HG02870 (cell line): ENCODE measurements around the gene HPGDS.

Source experiments
- ATAC-seq: cut with Tn5 transposase; IDR thresholded peaks from one replicate; pipeline ENCODE4 v1.9.1; 2021; ENCODE audit warnings: mild to moderate bottlenecking, moderate library complexity; ENCODE audit not compliant: unreplicated experiment

Gene HPGDS

GRCh38 chr4:94262163-94263016 lies 80.2 kb downstream of the HPGDS start:
- ATAC-seq, result no peak

DNA sequence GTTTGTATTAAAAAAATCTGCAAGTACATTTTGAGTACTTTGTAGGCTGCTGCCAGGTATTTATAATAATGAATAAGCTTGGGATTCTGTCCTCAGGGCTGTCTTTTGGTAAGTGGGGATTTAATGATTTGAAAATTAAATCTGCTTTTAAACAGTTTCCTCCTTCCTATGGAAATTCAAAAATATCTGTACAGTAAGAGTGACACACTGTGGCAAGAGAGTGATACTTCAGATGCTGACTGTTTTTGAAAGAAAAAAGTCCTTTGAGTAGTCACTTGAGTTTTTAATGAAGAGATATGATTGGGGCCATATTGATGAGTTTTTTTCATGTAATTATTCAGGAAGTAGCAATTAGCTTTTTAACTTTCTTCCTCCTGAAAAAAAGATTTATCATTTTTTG lies 85.8 kb downstream of the HPGDS start:
- no peak for ATAC-seq

- ATAC-seq, result no peak
These were observed 86.4 kb downstream of the HPGDS start for GRCh38 chr4:94256144-94256783.

DNA sequence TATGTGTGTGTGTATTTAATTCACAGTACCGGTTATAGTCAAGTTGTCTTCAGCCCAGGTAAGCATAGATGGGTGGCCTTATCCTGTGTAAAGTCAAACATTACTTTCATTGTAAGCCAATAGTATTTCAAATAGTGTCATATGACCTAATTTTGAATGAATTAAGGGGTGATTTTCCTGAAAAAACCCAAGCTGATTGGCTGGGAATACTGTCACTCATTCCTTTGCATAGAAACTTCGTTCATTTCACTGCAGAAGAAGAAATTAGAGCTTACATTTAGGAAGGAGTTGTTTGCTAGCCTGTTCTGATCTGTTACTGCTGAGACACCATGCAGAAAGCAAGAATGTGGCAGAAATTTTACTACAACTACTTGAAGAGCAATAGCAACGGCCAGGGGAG lies 89.6 kb downstream of the HPGDS start:
- no peak for ATAC-seq

DNA sequence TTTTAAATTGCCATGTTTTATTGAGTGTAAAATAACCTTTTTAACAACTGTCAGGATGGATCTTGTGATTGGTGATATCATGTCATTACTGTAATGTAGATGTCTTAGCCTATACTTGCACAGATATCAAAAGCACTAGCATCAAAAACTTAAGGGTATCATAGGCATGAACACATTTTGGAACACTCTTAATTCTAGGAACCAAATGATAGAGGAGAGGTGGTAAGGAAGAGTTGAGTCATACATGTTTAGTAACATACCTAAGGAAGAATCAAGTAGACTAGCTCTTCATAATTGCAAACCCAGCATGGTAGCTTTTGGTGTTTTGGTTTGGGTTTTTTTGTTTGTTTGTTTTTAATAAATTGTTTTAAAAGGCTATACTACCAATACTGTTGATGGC lies 91.5 kb downstream of the HPGDS start:
- ATAC-seq, result no peak
